ENCODE measurements around the gene COBLL1. TPM values are rescaled to one million over a fixed set of nuclear protein-coding genes. Genes with fewer than 3 reads are reported as not detected.
A peak's percentile ranks its signal among the peaks of the same experiment; 100 is the strongest.

Gene COBLL1
- total RNA-seq, 1 experiment from 2014 or later = 4.4 TPM

GRCh38 chr2:164739966-164740365 is 101.7 kb downstream of the COBLL1 start:
- no peak for ATAC-seq
- no peak overlapping the region for H3K4me3 ChIP-seq (ENCODE audit: low read depth in 2 of 2, low read length in 2 of 2)
- ChIA-PET POLR2A (no interaction called here), CTCF (no interaction called here)
- in situ Hi-C loops (cut with HindIII; ENCODE audit: low pct_unique_long_range_greater_than_20kb, low sequenced_read_pairs) = no loop called here
- BruUV-seq (replicated peaks) = no TSS peak
- no peak for DNase-seq (ENCODE audit: low read depth, low spot score)
- no peaks in the 10 kb centered on the region for H3K9me3 ChIP-seq (ENCODE audit: control insufficient read depth, insufficient read depth, low read depth, low read length)
- intact Hi-C loops (cut with micrococcal nuclease; ENCODE audit: unreplicated experiment) = no loop called here
- no peaks in the 10 kb centered on the region for H3K4me1 ChIP-seq (ENCODE audit: control insufficient read depth, insufficient read depth, low read length)
- no peak overlapping the region for H3K27ac ChIP-seq (ENCODE audit: low read length)
- no peak for TF ChIP-seq CTCF (IDR thresholded peaks at IDR 0.05)
- TF ChIP-seq POLR2AphosphoS5 (IDR thresholded peaks at IDR 0.05; ENCODE audit: low read depth, low read length) = no peak
- TF ChIP-seq TCF7L2 (IDR thresholded peaks at IDR 0.05; ENCODE audit: low read depth, low read length) = no peak
- TF ChIP-seq REST (IDR thresholded peaks at IDR 0.05; ENCODE audit: insufficient read depth in 1 of 2, low read depth in 2 of 2, low read length in 1 of 2) = no peak
- TF ChIP-seq SIN3A (IDR thresholded peaks at IDR 0.05; ENCODE audit: borderline replicate concordance, insufficient read depth, low read depth, low read length) = no peak
- no peaks in the 10 kb centered on the region for H3K36me3 ChIP-seq (ENCODE audit: control insufficient read depth, insufficient read depth, low read length)
- H3K27me3 ChIP-seq (ENCODE audit: control insufficient read depth, insufficient read depth, low read length) = no peaks in the 10 kb centered on the region

- intact Hi-C loops (cut with micrococcal nuclease; ENCODE audit: unreplicated experiment) (loop anchor here (1.0 kb wide), 1 partner anchor 179 kb away; no protein-coding TSS in a partner anchor), in situ Hi-C loops (cut with HindIII; ENCODE audit: low pct_unique_long_range_greater_than_20kb, low sequenced_read_pairs) (no loop called here)
- Histone ChIP-seq H3K4me1 (ENCODE audit: control insufficient read depth, insufficient read depth, low read length) (no peaks in the 10 kb centered on the region), H3K36me3 (ENCODE audit: control insufficient read depth, insufficient read depth, low read length) (no peaks in the 10 kb centered on the region), H3K4me3 (ENCODE audit: low read depth in 2 of 2, low read length in 2 of 2) (no peak overlapping the region), H3K27me3 (ENCODE audit: control insufficient read depth, insufficient read depth, low read length) (no peaks in the 10 kb centered on the region; the same call in 1 of the 2 replicates), H3K9me3 (ENCODE audit: control insufficient read depth, insufficient read depth, low read depth, low read length) (no peaks in the 10 kb centered on the region), H3K27ac (ENCODE audit: low read length) (no peak overlapping the region)
- BruUV-seq (replicated peaks) = no TSS peak
- ChIA-PET POLR2A (no interaction called here), CTCF (interaction anchor here (0.6 kb wide), 1 partner anchor 15 kb away, joined by 3 read pairs; no protein-coding TSS in a partner anchor)
- DNase-seq (ENCODE audit: low read depth, low spot score) (no peak), ATAC-seq (peak; percentile 80)
- TF ChIP-seq SIN3A (IDR thresholded peaks at IDR 0.05; ENCODE audit: borderline replicate concordance, insufficient read depth, low read depth, low read length) = no peak
- TF ChIP-seq CTCF (IDR thresholded peaks at IDR 0.05) = peak; percentile 82
These were observed 104.0 kb downstream of the COBLL1 start for GRCh38 chr2:164737612-164738081.

Measured in Panc1 (cell line).